CD4-positive, alpha-beta T cell treated with Interferon alpha-2 for 1 hour (primary cell): ENCODE results near the gene ZNF805.
A peak's percentile ranks its signal among the peaks of the same experiment; 100 is the strongest.
"Not testable (repeated sequence)": the region's sequence is repeated elsewhere in the genome, so short reads cannot be mapped to it uniquely, and the experiment has no call there.

Experiments used
- DNase-seq, 2 donors: peaks; one replicate each; pipeline ENCODE4 v3.0.0-alpha.2; 2020 to 2022

ZNF805 gene

DNA sequence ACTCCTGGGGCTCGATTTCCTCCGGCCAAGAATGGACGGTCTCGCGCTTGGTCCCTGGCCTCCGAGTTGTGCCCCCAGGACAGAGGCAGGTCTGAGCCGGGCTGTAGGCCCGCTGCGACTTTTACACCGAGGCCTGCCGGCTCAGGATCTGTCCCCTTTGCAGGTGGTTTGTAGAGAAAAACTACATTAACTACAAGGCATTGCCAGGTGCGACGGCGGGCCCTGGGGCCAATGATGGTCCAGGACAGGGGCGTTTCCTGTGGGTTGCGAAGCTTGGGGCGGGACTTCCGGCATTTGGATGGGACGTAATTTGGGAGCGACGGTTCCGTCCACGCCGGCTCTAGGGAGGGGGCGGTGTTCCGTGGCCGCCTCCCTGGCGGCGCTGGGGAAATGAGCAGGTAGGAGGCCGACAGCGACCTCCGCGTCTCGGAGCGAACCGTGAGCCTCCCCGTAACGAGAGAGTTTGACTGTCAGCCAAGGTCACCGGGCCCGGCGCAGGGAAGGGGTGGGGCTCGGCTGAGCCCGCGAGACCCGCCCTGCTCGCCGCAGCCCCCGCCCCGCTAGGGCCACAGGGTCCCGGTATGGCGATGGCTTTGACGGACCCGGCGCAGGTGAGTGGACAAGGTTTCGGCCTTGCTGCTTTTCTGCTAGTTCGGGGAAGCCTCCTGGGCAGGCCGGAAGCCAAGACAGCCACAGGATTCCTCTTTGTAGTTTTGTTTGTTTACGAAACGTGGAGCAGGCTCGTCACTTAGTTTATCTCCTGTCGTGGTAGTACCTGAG is at the start of gene ZNF805:
Gene ZNF805, plus strand, starts transcription at position 322 of the 780 bp plus-strand sequence. Its CDS starts 260 bp downstream, at position 582.
- DNase-seq, result peak; percentile 96 to 97

GRCh38 chr19:57191141-57192076 is 49.0 kb upstream of the ZNF805 start, which contains the start of gene ZNF264:
TSS of gene ZNF264 (plus strand) at chr19:57191500. CDS start at chr19:57191914, 414 bp downstream.
- peak; percentile 87 to 89 for DNase-seq

DNA sequence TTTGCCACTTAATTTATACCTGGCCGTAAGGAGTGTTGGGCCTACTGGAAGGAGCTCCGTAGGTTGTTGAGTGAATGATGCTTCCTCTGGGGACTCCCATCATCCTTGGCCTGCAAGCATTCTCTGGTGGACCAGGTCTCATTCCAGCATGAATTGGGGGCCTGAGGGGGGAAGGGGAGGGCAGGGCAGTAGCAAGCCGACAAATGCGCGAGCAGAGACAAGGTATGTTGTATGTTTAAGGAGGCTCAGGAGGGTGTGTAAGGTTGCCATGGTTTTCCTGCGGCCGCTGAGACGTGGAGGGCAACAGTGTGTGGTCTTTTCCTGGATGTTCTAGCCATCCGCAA is 48.4 kb upstream of the ZNF805 start:
- no peak for DNase-seq

DNA sequence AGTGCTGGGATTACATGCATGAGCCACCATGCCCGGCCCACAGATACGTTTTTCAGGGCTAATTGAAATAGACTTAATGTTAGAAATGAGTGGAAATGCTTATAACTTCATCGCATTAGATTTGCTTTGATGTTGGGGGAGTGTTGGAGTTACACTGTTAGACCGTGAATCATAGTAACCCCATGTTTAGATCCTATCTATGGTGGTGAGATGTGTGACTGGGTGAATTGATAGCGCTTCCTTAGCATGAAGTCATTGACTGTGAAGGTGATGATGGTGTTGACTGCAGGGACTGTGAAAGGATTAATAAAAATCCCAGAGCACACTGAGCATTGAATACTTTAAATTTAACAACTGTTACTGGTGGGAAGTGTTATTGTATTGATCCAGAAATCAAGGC is 47.4 kb upstream of the ZNF805 start:
- DNase-seq, result no peak

GRCh38 chr19:57197874-57198273 is 42.6 kb upstream of the ZNF805 start:
- not testable (repeated sequence) for DNase-seq

DNA sequence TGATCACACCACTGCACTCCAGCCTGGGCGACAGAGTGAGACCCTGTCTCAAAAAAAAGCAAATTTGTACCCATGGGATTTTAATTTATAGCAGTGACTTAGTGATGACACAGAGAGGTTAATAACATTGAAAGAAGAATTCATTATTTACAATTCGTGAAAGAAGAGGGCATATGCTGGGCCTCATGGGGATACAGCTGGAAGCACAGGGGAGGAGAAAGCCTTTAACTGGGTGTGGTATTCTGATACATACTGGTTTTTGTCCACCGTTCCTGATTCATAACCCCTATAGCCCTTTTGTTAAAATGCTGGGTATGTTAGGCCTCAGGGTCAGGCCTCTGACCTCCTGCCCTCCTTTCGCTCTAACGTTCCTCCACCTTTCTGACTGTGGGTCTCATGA is 38.3 kb upstream of the ZNF805 start:
- no peak for DNase-seq

GRCh38 chr19:57210381-57210780 is 30.1 kb upstream of the ZNF805 start:
- DNase-seq, result no peak

DNA sequence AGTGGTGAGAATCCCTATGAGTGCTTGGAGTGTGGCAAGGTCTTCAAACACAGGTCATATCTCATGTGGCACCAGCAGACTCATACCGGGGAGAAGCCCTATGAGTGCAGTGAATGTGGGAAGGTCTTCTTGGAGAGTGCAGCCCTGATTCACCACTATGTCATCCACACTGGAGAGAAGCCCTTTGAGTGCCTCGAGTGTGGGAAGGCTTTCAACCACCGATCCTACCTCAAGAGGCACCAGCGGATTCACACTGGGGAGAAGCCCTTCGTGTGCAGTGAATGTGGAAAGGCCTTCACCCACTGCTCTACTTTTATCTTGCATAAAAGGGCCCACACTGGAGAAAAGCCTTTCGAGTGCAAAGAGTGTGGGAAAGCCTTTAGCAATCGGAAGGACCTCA is 28.3 kb upstream of the ZNF805 start:
- DNase-seq, result no peak

DNA sequence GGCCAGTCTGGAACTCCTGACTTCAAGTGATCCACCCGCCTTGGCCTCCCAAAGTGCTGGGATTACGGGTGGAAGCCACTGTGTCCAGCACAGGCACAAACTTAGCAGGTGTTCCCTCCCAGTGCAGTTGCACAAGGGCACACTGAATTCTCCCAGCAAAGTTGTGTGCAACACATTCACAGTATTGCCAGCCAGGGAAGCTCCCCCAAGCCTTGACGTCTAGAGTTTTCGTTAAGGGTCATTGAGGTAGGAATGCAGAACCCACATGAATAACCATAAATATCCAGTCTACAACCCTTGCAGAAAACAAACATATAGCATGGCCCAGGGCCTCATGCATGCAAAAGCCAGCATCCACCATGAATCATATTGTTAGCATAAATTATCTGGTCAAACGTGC is 12.9 kb upstream of the ZNF805 start:
- no peak for DNase-seq

DNA sequence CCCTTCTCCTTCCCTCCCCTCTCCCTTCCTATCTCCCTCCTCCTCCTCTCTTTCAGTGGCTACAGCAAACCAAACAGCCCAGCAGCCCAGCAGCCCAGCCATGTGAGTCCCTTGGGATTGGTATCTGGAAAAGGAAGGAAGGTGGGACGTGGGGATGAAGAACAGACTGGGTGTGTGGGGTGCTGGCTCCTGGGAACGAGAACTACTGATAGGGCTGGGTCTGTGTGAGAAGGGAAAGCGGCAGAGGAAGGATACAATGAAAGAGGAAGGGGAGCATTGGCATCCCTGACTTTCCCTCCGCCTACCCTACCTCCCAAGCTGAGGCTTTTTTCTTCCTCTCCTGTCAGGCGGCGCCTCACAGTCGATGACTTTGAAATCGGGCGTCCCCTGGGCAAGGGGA is 8.7 kb upstream of the ZNF805 start:
- DNase-seq, result no peak

- no peak for DNase-seq
Observed at GRCh38 chr19:57233207-57233606, 7.2 kb upstream of the ZNF805 start.

DNA sequence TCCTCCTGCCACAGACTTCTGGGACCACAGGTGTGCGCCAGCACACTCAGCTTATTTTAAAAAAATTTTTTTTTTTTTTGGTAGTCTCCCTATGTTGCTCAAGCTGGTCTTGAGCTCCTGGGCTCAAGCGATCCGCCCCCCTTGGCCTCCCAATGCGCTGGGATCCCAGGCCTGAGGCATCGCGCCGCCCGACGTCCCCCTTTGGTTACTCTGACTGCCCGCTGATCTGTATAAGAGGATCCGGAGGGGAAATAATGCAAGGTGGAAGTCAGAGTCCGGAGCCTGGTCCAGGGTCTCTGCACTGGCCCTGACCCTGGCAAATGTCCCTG is 486 bp upstream of the ZNF805 start:
- DNase-seq, result no peak

DNA sequence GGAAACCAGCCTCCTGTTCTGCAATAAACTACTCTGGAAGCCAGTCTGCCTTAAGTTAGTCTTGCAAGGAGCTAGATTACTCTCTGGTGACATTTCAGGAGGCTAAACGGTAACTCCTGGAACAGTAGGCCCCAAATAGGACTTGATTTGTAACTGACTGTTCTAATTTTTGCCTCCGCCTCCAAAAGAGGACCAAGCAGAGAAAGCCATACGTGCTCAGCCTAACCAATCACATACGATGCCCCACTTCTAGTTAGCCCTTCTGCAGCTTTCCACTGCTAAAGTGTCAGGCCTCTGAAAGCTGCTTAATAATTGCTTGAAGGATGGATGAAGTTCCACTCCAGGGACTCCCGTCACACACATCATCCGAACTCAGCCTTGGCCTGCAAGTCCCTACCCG is 744 bp downstream of the ZNF805 start:
- no peak for DNase-seq

DNA sequence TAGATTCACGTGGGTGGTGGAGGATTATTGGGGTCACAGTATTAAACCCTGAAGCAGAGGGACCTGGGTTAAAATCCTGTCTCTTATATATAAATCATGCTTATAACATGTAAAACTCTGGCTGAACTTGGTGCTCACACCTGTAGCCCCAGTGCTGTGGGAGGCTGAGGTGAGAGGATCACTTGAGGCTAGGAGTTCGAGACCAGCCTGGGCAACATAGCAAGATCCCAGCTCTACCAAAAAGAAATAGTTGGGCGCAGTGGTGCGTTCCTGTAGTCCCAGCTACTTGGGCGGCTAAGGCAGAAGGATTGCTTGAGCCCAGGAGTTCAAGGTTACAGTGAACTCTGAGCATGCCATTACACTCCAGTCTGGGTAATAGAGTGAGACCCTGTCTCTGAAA is 2.4 kb downstream of the ZNF805 start:
- DNase-seq, result no peak

DNA sequence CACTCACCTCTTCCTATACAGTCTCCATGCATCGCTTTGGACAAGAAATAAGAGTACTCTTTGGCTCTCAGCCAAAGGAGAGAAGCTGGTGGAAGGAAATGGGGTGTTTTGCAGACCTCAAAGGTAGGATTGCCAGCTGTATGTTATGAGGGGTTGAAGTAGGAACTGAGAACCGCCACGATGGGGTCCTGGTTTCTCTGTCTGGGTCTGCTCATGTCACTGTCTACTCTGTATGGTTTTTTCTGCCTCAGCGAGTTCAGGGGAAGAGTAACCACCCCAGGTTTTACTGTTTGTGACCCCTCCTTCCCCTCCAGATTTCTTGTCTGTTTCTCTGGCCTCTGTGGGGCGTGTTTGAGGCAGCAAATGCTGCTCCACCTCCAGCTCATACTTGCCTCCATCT is 4.1 kb downstream of the ZNF805 start:
- DNase-seq, result no peak

- no peak for DNase-seq
Observed at GRCh38 chr19:57245066-57245465, 4.6 kb downstream of the ZNF805 start.

DNA sequence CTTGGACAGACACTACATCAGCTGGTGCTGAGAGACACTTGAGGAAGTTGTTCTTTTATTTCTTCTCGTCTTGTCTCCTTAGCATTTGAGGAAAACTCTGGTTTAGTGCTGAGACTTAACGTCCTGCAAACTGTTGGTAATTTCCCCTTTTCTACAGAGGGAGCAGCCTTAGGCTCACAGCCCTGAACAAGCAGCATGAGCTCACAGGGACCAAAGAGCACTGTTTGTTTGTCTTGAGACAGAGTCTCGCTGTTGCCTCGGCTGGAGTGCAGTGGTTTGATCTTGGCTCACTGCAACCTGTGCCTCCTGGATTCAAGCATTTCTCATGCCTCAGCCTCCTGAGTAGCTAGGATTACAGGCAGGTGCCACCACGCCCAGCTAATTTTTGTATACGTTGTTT is 5.5 kb downstream of the ZNF805 start:
- DNase-seq, result no peak

DNA sequence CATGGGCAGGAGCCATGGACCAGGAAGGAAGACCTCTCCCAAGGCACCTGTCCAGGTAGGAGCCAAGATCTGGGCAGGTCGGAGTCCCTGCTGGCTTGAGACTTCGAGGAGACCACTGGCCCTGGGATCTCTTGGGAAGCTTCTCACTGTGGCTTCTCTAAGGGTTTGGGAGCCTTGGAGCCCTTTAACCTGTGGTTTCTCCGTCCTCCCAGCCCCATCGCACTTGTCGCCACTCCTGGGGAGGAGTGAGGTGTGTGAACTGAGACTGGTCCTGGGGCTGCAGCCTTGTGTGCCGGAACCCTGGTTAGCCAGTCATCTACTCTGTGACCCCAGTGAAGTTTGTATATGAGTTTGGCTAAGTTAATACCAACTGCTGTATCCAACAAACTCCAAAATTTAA is 8.2 kb downstream of the ZNF805 start:
- DNase-seq, result no peak

- DNase-seq, result no peak
Observed at GRCh38 chr19:57249329-57249728, 8.9 kb downstream of the ZNF805 start.

DNA sequence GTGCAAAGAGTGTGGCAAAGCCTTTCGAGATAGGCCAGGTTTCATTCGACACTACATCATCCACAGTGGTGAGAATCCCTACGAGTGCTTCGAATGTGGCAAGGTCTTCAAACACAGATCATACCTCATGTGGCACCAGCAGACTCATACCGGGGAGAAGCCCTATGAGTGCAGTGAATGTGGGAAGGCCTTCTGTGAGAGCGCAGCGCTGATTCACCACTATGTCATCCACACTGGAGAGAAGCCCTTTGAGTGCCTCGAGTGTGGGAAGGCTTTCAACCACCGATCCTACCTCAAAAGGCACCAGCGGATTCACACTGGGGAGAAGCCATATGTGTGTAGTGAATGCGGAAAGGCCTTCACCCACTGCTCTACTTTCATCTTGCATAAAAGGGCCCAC is 13.3 kb downstream of the ZNF805 start:
- not testable (repeated sequence) for DNase-seq

- DNase-seq, result no peak
Observed at GRCh38 chr19:57262044-57262443, 21.6 kb downstream of the ZNF805 start.

DNA sequence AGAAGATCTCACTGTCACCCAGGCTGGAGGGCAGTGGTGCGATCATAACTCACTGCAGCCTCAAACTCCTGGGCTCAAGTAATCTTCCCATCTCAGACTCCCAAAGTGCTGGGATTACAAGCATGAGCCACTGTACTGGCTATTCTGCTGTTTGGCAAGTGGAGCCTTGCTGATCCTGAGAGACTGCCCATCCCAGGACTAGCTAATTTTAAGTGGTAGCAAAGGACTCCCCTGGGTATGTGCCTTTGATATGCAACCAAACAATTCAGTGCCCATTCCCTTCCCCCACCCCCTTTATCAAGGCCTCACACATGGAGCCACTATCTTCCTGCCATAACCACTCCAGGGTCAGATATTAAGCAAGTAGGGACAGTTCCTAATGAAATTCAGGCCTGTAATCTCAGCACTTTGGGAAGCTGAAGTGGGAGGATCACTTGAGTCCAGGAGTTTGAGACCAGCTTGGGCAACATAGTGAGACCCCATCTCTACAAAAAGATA is 22.9 kb downstream of the ZNF805 start:
- no peak for DNase-seq

- DNase-seq, result no peak
Observed at GRCh38 chr19:57267291-57267690, 26.9 kb downstream of the ZNF805 start.
